Frontal cortex (tissue), 4 donors: Measurements from ENCODE around the gene SSBP3. TPM values are rescaled to one million over a fixed set of nuclear protein-coding genes. Genes with fewer than 3 reads are reported as not detected.

ENCODE experiments used
- DNase-seq, 2 donors: peaks; one replicate each; pipeline ENCODE4 v3.0.0; 2012; ENCODE audit warnings: low spot score in 2 of 2
- FAIRE-seq: peaks from 2 replicates; lab custom pipeline; 2012; peaks lifted over from hg19 to GRCh38; lab: Jason Lieb, UNC
- total RNA-seq: library from RNA; depleted of rRNA; stranded (reverse); fragments of >200 nt; gene quantifications from one replicate; pipeline ENCODE4 v1.2.3, GENCODE V29; 2014
- donor health status: control.
- donor health status: control.
- donor health status: control.

SSBP3 gene
- total RNA-seq, 1 donor from 2014 or later = 39.1 TPM

DNA sequence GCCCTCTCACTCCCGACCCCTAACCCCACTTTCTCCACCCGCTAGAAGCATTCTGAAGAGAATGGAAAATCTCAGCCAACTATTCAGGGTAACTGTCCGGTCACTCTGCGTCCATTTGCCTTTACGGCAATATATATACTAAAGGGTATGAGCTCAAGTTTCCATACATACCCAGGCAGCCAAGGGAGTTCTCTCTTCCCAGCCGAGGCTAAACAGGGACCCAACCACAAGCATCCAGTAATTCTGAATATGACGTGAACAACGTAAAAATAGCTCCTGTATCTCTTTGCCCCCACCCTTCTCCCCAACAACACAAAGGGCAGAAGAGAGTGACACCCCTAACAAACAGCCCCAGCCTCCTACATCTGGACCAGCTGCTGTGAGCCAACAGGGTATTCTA, 67.7 kb downstream of the SSBP3 start:
- FAIRE-seq (no peak), DNase-seq (no peak)

DNA sequence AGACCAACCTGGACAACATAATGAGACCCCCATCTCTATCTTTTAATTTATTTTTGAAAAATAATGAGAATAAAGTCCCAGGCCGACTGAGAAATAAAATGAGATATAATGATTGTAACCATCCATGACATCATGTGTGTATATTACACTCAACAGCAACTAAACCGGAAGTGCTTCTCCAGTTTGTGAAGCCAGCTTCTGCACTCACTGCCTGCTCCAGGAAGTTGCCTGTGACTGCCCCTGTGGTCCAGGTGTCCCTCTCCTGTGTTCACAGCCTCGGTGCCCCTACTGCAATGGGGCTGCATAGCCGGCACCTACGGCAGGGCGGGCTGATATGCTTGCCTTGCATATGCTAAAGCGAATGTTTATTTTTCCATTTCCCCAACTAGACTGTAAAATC, 68.3 kb downstream of the SSBP3 start:
- DNase-seq (no peak), FAIRE-seq (no peak)

DNA sequence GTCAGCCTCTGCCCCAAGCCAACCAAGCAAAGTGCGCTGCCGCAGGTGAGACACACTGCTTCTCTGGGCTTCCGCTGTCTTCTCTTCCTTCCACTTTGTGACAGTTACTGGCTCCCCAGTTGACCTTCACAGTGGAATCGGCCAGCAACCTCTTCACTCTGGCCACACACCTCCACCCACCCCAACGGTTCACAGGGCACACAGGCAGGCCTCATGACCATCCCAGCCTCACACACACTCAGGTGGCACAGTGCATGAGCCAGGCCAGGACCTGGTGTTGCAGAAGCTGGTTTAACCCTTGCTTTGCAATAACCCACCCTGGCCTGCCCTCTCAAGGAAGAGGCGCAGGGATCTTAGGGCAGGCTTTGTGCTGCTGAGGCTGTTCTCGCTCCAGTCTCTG, 69.2 kb downstream of the SSBP3 start:
- DNase-seq (no peak), FAIRE-seq (no peak)

DNA sequence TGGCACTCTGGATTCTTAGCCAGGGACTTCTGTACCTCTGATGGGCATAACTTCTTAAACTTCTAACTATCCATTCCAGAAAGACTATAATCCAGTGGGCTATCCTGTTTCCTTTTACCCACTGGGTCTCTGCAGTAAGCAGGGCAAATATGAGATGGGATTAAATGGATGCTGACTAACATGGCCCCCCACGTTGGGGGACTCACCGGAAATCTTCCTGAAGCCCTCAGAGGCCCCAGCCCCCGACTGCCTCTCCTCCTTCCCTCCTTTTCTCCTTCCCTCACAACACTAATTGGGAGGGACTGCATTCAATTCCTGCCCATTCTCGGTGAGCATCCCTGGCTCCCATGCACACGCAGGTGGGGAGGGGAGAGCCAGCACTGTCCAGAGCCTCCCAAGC, 70.1 kb downstream of the SSBP3 start:
- no peak for FAIRE-seq
- DNase-seq = no peak

DNA sequence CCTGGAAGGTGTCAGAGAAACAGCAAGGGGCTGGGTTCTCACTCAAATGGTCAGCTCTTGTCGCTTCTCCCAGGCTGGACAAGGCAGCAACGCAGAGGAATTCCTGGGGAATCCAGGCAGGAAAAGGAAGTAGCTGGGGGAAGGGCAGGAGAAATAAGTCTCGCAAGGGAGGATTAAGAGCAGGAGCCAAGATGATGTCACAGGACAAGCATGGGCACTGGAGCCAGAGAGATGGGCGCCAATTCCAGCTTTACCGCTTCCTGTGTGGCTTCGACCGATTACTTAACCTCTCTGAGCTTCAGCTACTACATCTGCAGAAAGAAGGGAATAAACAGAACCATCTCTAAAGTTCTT, 70.5 kb downstream of the SSBP3 start:
- no peak for FAIRE-seq

DNA sequence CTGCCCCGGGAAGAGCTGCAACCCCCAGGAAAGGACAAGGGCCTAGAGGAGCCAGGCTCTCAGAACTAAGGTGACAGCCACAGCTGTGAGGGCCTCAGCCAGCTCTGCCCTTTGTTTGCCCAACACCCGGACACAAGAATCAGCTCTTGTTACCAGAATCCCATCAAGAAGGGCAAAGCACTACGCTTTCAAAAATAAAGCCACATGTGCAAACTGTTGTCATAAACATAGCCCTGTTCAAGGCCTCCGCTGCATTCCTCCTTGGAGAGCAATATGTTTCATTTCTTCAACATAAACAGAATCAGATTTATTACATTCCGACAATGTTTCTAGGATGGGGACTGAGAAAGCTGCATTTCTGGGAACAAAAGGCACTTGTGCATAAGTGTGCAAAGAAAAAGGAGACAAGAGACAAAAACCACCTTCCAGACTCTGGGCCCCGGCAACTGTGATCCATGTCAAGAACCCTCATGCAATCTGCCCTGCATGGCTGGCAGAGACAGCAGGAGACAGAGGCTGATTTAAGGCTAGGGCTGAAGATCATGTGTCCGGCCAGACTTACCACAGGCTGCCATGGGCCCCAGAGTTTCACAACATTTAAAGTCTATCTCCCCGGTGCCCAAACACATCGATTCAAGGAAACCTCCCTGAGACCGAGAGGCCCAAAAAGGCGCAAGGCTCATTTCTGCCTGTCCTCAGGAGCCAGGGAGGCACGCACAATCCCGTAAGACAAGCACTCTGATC, 71.0 kb downstream of the SSBP3 start:
- DNase-seq (no peak), FAIRE-seq (no peak)

More for the DNA sequence above, 70.5 kb downstream of the SSBP3 start:
- DNase-seq = no peak

DNA sequence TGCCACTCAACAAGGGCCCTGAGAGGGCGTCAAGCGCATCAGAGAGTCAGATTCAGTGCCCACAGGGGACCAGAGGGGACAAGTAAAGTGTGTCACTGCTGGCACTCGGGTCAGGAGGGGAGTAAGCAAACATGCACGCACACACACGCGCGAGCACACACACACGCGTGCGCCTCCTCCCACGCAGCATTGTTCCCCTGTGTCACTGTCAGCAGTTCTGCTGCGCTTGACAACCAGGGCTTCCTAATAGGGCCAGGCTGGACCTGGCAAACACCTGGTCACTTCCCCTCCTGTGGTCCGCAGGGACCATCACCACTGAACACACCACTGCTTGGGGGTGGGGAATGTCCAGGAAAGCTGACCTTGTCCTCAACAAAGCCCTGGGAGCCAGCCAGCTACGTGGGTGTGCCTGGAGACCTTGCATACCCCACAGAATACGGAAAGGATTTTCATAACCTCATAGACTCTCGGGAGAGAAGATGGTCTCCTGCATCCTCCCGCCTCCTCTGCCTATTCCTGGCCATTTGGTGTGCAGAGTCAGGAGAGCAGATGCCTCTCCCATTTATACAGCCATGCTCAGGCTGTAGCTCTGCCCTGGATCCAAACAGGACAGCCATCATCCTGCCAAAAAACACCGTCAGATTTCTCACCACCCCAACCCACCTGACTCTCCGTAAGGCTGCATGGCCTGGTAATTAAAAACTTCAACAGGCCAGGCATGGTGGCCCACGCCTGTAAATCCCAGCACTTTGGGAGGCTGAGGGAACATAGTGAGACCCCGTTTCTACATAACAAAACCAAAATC, 73.2 kb downstream of the SSBP3 start:
- FAIRE-seq = no peak
- no peak for DNase-seq

DNA sequence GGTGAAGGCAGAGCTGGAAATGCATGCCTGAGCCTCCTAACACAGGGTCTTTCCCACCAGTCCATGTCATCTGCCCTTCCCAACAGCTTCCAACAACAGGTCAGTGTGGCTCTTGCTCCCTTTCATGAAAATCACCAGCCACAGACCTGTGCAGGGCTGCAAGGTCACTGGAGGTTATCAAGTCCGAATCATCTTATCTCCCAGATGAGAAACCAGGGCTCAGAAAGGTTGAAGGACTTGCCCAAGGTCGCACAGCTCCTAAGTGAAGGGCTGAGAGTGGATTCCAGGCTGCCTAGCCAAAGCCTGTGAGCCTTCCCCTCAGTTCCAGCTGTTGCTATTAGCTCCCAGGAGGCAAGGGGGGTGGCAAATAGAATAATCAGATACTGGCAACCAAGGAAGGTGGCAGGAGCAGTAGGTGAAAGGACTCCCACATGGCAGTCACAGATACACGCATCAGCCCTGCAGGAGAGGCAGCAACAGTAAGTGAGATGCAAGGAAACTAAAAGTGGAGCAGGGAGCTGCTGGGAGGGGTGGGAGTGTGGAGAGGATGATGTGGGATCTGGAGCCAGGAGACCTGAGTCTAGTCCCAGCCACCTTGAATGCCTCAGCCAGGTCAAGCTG, 74.2 kb downstream of the SSBP3 start:
- FAIRE-seq = no peak

DNA sequence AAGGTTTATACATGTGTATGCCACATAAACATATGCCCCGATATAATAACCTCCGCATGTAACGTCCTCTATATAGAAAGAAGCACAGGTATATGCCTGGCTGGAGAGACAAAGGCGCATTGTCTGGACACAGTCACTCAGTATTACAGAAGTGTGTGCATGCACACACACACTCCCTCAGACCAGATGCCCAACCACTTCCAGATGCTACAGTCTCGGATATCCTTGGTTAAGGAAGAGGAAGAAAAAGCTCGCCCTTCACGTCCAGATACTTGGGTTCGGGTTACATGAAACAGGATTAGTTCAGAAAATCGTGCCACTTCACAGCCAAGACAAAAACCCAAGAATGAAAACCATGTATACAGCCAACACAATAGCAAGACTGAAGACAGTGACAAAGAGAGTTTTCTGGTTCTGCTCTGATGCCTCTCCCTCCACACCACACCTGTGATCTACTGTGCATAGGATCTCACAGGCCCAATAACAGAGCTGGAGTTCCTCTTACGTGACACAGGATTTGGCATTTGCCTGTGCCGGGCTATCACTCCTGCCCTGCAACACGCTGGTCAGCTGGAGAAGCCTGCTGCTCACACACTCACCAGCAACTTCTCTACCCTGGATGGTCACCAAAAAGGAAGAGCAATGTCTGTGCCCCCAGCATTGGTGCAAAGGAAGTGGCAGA, 75.0 kb downstream of the SSBP3 start:
- DNase-seq (no peak), FAIRE-seq (no peak)

More for the DNA sequence above, 74.2 kb downstream of the SSBP3 start:
- no peak for DNase-seq

DNA sequence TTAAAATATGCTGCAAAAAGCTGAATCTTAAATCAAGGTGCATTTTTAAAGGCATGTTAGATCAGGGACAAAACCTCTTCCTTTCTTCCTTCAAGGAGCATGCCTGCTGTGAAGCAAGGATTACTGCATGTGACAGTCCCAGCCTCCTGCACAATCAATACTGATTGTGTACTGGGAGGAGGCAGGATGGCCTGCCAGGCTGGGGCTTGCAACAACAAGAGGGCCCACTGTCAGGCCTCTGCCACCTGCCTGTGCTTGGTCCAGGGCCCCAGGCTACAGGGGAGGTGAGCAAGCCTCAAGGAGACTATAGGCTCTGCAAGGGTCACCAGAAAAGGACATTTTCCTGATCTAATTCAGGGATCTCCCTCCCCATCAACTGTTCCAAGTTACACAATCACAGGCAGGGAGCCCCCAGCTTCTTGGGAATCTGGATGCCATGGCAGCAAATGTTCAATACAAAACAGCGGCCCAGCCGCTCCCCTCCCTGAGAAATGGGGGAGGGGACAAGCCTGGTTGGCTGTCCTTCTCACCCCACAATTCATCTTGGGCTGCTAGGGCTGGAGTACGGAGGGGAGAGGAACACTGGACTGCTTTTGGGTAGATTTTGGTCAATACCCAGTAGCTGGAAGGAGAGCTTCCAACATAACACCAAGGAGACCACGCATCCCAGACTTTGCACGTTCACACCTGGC, 76.7 kb downstream of the SSBP3 start:
- no peak for DNase-seq
- FAIRE-seq = no peak

DNA sequence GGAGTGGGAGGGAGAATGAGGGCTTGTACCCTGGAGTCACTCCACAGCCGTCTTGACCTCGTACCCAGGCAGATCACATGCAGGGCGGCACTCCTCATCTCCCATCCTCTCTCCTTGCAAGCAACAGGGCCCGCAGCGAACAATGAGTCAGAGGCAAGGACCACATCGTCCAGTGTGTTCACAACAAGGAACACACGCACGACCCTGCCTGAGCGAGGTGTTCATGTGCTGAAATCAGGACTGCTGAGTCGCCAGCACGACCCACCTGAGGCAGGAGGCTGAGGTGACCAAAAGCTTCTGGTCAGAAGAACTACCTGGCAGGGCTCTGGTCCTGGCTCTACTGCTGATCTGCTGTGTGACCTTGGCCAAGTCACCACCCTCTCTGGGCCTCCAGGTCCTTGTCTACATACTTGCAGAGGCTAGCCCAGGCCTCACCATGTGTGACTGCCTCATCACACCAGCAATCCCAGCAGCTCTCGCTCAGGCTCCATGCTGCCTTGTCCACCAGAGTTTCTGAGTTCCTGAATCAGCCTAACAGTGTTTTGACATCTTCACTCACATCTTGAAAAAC, 78.0 kb downstream of the SSBP3 start:
- FAIRE-seq = no peak
- DNase-seq = no peak

DNA sequence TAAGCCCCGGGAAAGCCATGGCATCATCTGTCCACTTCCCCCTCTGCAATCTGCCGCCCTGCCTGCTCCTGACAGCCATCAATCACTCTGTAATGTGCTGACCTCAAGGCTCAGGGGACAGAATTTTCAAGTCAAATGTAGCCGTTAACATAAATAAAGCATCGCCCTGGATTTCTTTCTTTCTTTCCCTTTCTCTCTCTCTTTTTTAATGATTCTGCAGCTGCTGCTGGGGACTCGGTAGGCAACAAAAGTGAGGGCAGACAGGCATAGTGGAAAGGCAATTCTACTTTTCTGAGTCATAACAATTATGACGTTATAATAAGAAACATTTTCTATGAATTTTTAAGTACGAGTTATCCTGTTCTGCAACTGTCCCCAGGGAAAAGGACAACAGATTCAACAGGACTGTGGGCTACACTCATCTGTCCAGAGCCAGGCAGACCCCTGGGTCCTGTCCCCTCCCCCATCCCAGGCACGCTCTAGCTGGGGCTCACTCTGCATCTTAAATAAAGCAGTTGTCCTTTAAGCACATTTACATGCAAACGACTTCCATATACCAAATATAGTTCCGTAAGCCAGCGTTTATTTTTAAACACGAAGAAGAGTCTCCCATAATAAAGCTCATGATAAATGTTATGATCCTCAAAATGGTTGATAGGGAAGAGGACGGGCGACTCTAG, 78.7 kb downstream of the SSBP3 start:
- no peak for FAIRE-seq
- no peak for DNase-seq

DNA sequence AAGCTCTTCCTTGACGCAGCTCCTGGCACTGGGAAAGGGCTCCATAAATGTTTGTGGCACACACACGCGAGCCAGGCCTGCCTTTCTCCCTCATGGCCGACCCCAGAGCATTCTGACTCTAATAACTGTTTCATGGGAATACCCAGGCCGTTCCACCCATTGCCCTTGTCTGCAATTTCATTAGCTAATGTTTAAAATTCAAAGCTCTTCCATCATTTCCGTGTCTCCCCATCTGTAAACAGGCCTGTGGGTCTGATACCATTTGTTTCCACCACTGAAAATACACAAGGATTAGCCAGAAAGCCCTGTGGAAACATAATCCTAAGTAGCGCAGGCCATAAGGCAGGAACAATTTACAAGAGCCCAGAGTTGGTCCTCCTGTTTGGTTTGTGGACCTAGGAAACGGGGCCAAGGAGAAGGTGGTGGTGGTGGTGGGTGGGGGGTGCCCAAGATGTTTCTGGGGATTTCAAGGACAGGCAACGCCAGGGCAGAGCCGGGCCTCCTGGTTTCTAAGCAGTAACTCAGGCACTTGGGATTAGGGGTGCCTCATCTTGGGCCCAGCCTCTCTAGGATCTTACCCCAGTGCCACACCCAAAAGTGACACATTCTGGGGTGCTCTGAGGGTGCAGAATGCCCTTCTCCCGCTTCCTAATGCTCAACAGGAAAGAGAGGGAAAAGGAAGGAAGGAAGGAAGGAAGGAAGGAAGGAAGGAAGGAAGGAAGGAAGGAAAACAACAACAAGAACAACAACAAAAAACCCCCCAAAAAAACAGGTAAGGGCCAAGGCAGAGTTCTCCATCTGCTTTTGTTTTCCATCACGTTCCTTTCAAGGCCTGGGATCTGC, 79.4 kb downstream of the SSBP3 start:
- no peak for DNase-seq
- no peak for FAIRE-seq

DNA sequence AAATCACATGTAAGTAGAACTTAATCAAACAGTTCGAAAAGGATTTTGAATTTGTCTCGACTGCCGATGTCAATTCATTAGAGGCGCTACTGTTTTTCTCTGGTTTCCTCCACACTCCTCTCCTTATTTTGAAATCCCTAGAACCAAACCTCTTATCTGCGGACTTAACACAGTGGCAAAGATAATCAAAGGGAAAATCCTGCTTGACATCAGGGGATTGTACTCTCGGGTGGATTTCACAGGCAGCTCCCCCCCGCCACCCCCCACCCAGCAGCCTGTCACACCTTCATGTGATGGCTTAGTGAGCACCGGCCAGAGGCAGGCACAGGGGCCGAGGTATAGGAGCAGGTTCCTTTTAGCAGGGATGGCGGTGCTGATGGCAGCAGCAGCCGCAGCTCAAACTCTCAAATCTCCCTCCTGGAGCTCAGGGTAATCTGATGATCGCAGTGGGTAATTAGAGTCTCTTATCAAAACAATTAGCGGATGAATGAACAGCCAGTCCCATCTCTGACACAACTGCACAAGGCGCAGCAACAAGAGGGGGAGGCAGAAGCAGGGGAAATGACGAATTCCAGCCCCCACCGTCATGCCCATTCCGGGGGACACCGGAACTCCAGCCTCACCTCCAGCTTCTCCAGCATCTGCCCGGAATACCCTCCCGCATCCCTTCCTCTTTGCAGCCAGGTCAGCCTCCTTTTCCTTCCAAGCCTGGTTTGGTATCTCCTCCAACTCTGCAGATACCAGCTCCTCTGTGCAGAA, 80.3 kb downstream of the SSBP3 start:
- no peak for DNase-seq
- FAIRE-seq = no peak

DNA sequence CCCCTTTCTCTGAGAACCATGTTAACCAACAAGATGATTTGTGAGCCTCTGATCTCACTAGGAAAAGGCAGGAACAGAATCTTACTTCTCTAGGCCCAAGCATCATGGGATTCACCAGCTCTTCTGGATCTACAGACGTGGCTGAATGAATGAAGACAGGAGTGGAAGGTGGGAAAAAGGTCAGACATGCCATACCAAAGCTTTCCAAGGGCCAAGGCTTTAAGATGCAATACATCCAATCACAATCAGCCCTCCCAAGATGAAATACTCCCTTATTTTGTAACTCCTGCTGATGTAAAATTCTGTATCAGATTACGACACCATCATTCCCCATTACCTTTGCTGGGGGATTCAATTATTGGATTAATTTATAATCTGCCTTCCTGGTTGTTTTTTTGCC, 80.9 kb downstream of the SSBP3 start:
- DNase-seq = no peak
- no peak for FAIRE-seq

DNA sequence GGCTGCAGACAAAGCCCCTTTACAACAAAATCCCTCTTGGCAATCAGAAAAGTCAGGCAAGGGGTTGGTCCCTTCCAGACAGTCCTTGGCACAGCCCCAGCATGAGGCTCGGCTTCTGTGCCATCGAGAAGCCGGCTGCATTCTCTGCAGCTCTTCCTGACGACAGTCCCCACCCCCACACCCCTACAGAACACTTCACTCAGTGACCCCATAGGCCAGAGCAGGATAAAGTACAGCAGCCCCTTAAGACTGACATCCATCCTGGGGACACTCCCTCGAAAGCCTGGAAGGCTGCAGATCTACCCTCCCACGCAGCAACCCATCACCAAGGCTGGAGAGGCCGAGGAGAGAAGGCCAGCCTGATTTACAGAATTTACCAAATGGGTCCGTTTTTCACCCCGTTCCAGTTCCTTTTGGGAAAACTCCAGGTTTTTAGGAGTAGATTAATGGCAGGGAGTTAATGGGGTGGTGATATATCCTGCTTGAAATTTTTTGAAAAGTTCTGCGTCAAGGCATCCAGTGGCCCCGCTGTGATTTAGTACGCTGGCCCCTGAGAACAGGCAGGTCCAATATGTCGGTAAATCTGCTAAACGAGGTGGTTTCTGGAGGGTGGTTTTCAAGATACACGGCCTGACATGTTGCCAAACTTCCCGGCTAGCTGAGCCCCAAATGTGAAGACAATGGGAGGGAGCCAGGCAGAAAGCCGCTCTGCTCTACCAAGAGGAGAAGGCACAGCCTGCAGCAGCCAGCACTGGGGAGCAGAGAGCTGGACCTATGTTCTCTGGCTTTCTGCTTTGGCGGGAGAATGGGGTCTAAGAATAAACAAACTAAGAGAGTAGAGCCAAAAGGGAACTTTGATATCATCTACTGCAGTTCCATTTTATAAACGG, 81.7 kb downstream of the SSBP3 start:
- DNase-seq = no peak
- no peak for FAIRE-seq

DNA sequence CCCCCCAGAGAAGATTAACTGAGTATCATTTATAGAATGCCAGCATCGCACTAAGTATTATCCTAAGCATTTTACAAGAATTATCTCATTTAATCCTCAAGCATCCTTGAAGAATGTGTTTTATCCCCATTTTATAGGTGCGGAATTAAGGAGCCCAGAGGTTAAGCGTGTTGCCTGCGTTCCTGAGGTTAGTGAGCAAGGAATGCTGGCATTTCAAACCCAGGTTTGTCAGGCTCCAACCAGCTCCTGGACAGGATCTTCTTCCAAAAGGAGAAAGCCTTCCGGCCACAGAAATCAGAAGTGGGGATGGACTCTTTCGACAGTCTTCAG, 82.3 kb downstream of the SSBP3 start:
- FAIRE-seq = no peak
- DNase-seq = no peak
